Neural progenitor cell (in vitro differentiated cells): ENCODE measurements around the gene LSM14A.

ENCODE experiments used
- EZH2 ChIP-seq: fragments of 200-600 bp; sonication (generic); IDR thresholded peaks from 2 replicates; pipeline ENCODE4 v1.6.1; 2017; ENCODE audit warnings: antibody characterized with exemption, mild to moderate bottlenecking, moderate library complexity
- EZH2phosphoT487 ChIP-seq: fragments of 200-600 bp; sonication (generic); IDR thresholded peaks from 2 replicates; pipeline ENCODE4 v1.6.1; 2017; ENCODE audit warnings: antibody characterized with exemption
- TF ChIP-seq, protein P1 (sequence below): fragments of 200-600 bp; sonication (generic); IDR thresholded peaks from 2 replicates; pipeline ENCODE4 v1.5.1; 2017; ENCODE audit warnings: antibody characterized with exemption, mild to moderate bottlenecking

DNA sequence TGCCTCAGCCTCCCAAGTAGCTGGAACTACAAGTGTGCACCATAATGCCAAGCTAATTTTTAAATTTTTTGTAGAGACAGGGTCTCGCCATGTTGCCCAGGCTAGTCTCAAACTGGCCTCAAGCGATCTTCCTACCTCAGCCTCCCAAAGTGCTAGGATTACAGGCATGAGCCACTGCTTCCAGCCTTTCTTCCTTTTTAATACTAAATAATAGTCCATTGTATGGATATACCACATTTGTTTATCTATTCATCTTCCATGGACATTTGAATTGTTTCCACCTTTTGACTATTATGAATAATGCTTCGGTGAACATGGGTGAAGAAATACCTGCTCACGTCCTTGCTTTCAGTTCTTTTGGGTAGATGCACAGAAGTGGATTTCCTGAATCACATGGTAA is 106.5 kb downstream of the LSM14A start:
- TF ChIP-seq, protein P1, sequence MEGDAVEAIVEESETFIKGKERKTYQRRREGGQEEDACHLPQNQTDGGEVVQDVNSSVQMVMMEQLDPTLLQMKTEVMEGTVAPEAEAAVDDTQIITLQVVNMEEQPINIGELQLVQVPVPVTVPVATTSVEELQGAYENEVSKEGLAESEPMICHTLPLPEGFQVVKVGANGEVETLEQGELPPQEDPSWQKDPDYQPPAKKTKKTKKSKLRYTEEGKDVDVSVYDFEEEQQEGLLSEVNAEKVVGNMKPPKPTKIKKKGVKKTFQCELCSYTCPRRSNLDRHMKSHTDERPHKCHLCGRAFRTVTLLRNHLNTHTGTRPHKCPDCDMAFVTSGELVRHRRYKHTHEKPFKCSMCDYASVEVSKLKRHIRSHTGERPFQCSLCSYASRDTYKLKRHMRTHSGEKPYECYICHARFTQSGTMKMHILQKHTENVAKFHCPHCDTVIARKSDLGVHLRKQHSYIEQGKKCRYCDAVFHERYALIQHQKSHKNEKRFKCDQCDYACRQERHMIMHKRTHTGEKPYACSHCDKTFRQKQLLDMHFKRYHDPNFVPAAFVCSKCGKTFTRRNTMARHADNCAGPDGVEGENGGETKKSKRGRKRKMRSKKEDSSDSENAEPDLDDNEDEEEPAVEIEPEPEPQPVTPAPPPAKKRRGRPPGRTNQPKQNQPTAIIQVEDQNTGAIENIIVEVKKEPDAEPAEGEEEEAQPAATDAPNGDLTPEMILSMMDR = no peak
- TF ChIP-seq EZH2phosphoT487 = no peak
- TF ChIP-seq EZH2 = no peak
